Astrocyte (in vitro differentiated cells and primary cell): ENCODE measurements around the gene TSC2. TPM values are rescaled to one million over a fixed set of nuclear protein-coding genes. Genes with fewer than 3 reads are reported as not detected.

Source experiments
- DNase-seq: peaks from one replicate; pipeline ENCODE4 v3.0.0-alpha.2; 2010; ENCODE audit warnings: low read depth
- FAIRE-seq: peaks from 2 replicates; lab custom pipeline; 2011; peaks lifted over from hg19 to GRCh38; lab: Jason Lieb, UNC
- H2AFZ ChIP-seq: 2 replicates; pipeline ENCODE4 v1.6.0; 2012; ENCODE audit warnings: low read depth, low read length, inconsistent platforms
- H3K27ac ChIP-seq: 2 replicates; pipeline ENCODE4 v1.5.1; 2011; ENCODE audit warnings: low read depth, low read length, inconsistent platforms
- H3K27me3 ChIP-seq: 2 replicates; pipeline ENCODE4 v1.6.0; 2011; ENCODE audit warnings: low read length, inconsistent platforms; ENCODE audit not compliant: insufficient read depth
- H3K36me3 ChIP-seq: 2 replicates; pipeline ENCODE4 v1.5.1; 2011; ENCODE audit warnings: low read length, inconsistent platforms; ENCODE audit not compliant: insufficient read depth
- H3K4me1 ChIP-seq: 2 replicates; pipeline ENCODE4 v1.5.1; 2011; ENCODE audit warnings: low read length, inconsistent platforms; ENCODE audit not compliant: insufficient read depth
- H3K4me2 ChIP-seq: 2 replicates; pipeline ENCODE4 v1.6.0; 2012; ENCODE audit warnings: low read length, inconsistent platforms
- H3K4me3 ChIP-seq: 2 replicates; pipeline ENCODE4 v1.5.1; 2011; ENCODE audit warnings: low read depth, mild to moderate bottlenecking, low read length, inconsistent platforms; ENCODE audit not compliant: insufficient read depth
- H3K79me2 ChIP-seq: 2 replicates; pipeline ENCODE4 v1.6.0; 2012; ENCODE audit warnings: mild to moderate bottlenecking, low read length, inconsistent platforms; ENCODE audit not compliant: insufficient read depth
- H3K9ac ChIP-seq: 2 replicates; pipeline ENCODE4 v1.6.0; 2012; ENCODE audit warnings: mild to moderate bottlenecking, low read length, inconsistent platforms
- H3K9me3 ChIP-seq: 2 replicates; pipeline ENCODE4 v1.5.1; 2012; ENCODE audit warnings: low read depth, mild to moderate bottlenecking, low read length, inconsistent platforms; ENCODE audit not compliant: insufficient read depth
- H4K20me1 ChIP-seq: 2 replicates; pipeline ENCODE4 v1.6.0; 2012; ENCODE audit warnings: low read length, inconsistent platforms; ENCODE audit not compliant: insufficient read depth
- H3K27ac Mint-ChIP-seq: one replicate; pipeline ENCODE4 v1.8.0; 2021; ENCODE audit warnings: mild to moderate bottlenecking, mixed read lengths; ENCODE audit not compliant: unreplicated experiment
- H3K27me3 Mint-ChIP-seq: one replicate; pipeline ENCODE4 v1.8.0; 2021; ENCODE audit warnings: low read depth, mixed read lengths; ENCODE audit not compliant: unreplicated experiment
- H3K36me3 Mint-ChIP-seq: one replicate; pipeline ENCODE4 v1.8.0; 2021; ENCODE audit warnings: low read depth, mixed read lengths; ENCODE audit not compliant: unreplicated experiment
- H3K4me1 Mint-ChIP-seq: one replicate; pipeline ENCODE4 v1.8.0; 2021; ENCODE audit warnings: low read depth, mixed read lengths; ENCODE audit not compliant: unreplicated experiment
- H3K4me3 Mint-ChIP-seq: one replicate; pipeline ENCODE4 v1.8.0; 2021; ENCODE audit warnings: mild to moderate bottlenecking, moderate library complexity, mixed read lengths; ENCODE audit not compliant: unreplicated experiment
- H3K9me3 Mint-ChIP-seq: one replicate; pipeline ENCODE4 v1.8.0; 2021; ENCODE audit warnings: mild to moderate bottlenecking, mixed read lengths; ENCODE audit not compliant: unreplicated experiment
- EZH2 ChIP-seq: IDR thresholded peaks from 2 replicates; pipeline ENCODE4 v1.6.1; 2012; ENCODE audit warnings: mild to moderate bottlenecking, low read length, inconsistent platforms; ENCODE audit not compliant: insufficient read depth
- total RNA-seq: library from RNA; stranded (reverse); gene quantifications from 2 replicates; pipeline ENCODE4 v1.2.1, GENCODE V29; 2021
- TF ChIP-seq, protein P1 (sequence below): IDR thresholded peaks from 2 replicates; pipeline ENCODE4 v1.5.1; 2011; ENCODE audit warnings: low read depth, mild to moderate bottlenecking, inconsistent platforms, low read length, moderate library complexity; ENCODE audit not compliant: insufficient read depth

Gene TSC2
- total RNA-seq, 1 donor from 2014 or later, result 89.5 TPM

DNA sequence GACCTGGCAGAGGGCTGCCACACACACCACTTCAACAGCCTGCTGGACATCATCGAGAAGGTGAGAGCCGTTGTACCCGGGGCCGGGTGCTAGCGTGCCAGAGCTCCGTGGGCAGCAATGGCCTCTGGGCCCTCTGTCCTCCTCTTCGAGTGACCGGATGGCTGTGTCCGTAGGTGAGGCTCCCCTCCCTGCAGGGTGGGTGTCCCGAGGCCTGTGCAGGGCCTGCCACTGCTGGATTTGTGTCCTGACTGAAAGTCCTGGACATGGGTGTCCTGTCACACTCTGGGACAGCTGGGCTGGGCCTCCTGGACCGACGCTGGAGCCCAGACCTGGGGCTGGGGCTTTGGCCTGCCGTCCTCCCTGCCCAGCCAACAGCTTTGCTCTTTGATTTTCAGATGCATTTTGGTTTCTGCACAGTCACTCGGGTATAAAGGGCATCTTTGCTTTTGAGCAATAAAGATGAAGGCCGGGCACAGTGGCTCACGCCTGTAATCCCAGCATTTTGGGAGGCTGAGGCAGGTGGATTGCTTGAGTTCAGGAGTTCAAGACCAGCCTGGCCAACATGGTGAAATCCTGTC, 16.7 kb downstream of the TSC2 start:
- no peaks in the 10 kb centered on the region for H3K9me3 ChIP-seq
- peaks cover 15% of the 10 kb centered on the region for H3K36me3 ChIP-seq
- no peak overlapping the region for H2AFZ ChIP-seq
- Mint-ChIP-seq H3K36me3 (peaks cover 14% of the 10 kb centered on the region), H3K27ac (no peak overlapping the region), H3K9me3 (no peaks in the 10 kb centered on the region), H3K4me3 (no peak overlapping the region), H3K4me1 (no peaks in the 10 kb centered on the region), H3K27me3 (no peaks in the 10 kb centered on the region)
- TF ChIP-seq, protein P1, sequence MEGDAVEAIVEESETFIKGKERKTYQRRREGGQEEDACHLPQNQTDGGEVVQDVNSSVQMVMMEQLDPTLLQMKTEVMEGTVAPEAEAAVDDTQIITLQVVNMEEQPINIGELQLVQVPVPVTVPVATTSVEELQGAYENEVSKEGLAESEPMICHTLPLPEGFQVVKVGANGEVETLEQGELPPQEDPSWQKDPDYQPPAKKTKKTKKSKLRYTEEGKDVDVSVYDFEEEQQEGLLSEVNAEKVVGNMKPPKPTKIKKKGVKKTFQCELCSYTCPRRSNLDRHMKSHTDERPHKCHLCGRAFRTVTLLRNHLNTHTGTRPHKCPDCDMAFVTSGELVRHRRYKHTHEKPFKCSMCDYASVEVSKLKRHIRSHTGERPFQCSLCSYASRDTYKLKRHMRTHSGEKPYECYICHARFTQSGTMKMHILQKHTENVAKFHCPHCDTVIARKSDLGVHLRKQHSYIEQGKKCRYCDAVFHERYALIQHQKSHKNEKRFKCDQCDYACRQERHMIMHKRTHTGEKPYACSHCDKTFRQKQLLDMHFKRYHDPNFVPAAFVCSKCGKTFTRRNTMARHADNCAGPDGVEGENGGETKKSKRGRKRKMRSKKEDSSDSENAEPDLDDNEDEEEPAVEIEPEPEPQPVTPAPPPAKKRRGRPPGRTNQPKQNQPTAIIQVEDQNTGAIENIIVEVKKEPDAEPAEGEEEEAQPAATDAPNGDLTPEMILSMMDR, result no peak
- TF ChIP-seq EZH2, result no peak
- no peaks in the 10 kb centered on the region for H3K4me1 ChIP-seq
- H3K27ac ChIP-seq, result no peak overlapping the region
- H3K79me2 ChIP-seq, result no peaks in the 10 kb centered on the region
- no peak overlapping the region for H3K9ac ChIP-seq
- no peak for DNase-seq
- no peaks in the 10 kb centered on the region for H3K27me3 ChIP-seq
- no peak overlapping the region for H3K4me2 ChIP-seq
- FAIRE-seq, result no peak
- H4K20me1 ChIP-seq, result peaks cover 11% of the 10 kb centered on the region
- no peak overlapping the region for H3K4me3 ChIP-seq

DNA sequence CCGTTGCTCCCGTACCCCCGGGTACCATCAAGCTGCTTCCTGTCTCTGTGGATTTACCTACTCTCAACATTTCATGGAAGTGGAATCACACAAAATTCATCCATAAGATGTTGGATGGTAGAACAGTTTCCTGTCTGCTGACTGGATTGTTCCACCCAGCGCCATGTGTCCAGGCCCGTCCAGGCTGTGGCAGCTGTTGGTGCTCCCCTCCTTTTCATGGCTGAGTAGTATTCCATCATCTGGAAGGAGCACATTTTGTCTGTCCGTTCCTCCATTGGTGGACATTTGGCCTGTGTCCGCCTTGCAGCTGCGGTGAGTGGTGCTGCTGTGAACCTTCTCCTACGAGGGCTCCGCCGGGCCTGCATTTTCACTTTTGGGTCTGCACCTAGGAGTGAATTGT, 18.4 kb downstream of the TSC2 start:
- TF ChIP-seq, protein P1, result no peak
- TF ChIP-seq EZH2, result no peak
- Histone ChIP-seq H3K4me1 (no peaks in the 10 kb centered on the region), H4K20me1 (peaks cover 4% of the 10 kb centered on the region), H3K27ac (no peak overlapping the region), H3K36me3 (peaks cover 15% of the 10 kb centered on the region), H3K27me3 (no peaks in the 10 kb centered on the region), H3K79me2 (no peaks in the 10 kb centered on the region), H2AFZ (no peak overlapping the region), H3K9me3 (no peaks in the 10 kb centered on the region), H3K9ac (no peak overlapping the region), H3K4me2 (no peak overlapping the region), H3K4me3 (no peak overlapping the region)
- no peak for DNase-seq
- Mint-ChIP-seq H3K4me1 (no peaks in the 10 kb centered on the region), H3K36me3 (peaks cover 16% of the 10 kb centered on the region), H3K9me3 (no peaks in the 10 kb centered on the region), H3K27me3 (no peaks in the 10 kb centered on the region), H3K27ac (no peak overlapping the region), H3K4me3 (no peak overlapping the region)
- no peak for FAIRE-seq
